GM13977 (cell line): ENCODE results near the gene KRT10.
"Not testable (repeated sequence)": the region's sequence is repeated elsewhere in the genome, so short reads cannot be mapped to it uniquely, and the experiment has no call there.

Experiments
- DNase-seq: peaks from one replicate; pipeline ENCODE4 v3.0.0; 2012; ENCODE audit warnings: low spot score
- CTCF ChIP-seq: IDR thresholded peaks from 2 replicates; pipeline ENCODE4 v1.5.1; 2012; ENCODE audit warnings: mild to moderate bottlenecking, control low read depth; ENCODE audit not compliant: insufficient read depth; ENCODE audit errors: extremely low read depth, missing control alignments
- in situ Hi-C: fragments of 300-500 bp; cut with MboI; formaldehyde crosslinking; loops from one replicate; pipeline ENCODE4 v1.12.0; 2022; ENCODE audit warnings: low sequenced_read_pairs, low pct_unique_long_range_greater_than_20kb, mixed read lengths, inconsistent platforms; ENCODE audit not compliant: unreplicated experiment

Gene KRT10

GRCh38 chr17:40818733-40819527, 3.5 kb downstream of the KRT10 start:
- in situ Hi-C loops: no loop called here
- TF ChIP-seq CTCF: no peak
- DNase-seq: peak; percentile 83

GRCh38 chr17:40818343-40818732, 4.1 kb downstream of the KRT10 start:
- DNase-seq: no peak
- in situ Hi-C loops: no loop called here

GRCh38 chr17:40817103-40817682, 5.2 kb downstream of the KRT10 start:
- no peak for TF ChIP-seq CTCF
- no peak for DNase-seq
- in situ Hi-C loops: no loop called here

More at GRCh38 chr17:40818343-40818732, 4.1 kb downstream of the KRT10 start:
- no peak for TF ChIP-seq CTCF

- DNase-seq: no peak
- in situ Hi-C loops: no loop called here
- no peak for TF ChIP-seq CTCF
Observed at GRCh38 chr17:40816569-40816968, 5.8 kb downstream of the KRT10 start.

GRCh38 chr17:40815381-40815780, 7.0 kb downstream of the KRT10 start:
- in situ Hi-C loops: no loop called here
- TF ChIP-seq CTCF: no peak
- DNase-seq: no peak

GRCh38 chr17:40814657-40815056, 7.8 kb downstream of the KRT10 start:
- in situ Hi-C loops: not testable (repeated sequence)

GRCh38 chr17:40813804-40814203, 8.6 kb downstream of the KRT10 start:
- no peak for DNase-seq

More at GRCh38 chr17:40814657-40815056, 7.8 kb downstream of the KRT10 start:
- not testable (repeated sequence) for DNase-seq

More at GRCh38 chr17:40813804-40814203, 8.6 kb downstream of the KRT10 start:
- in situ Hi-C loops: no loop called here
- no peak for TF ChIP-seq CTCF
